Camera-type eye (tissue), 1 donor: ENCODE measurements around the gene NCOR2. TPM values are rescaled to one million over a fixed set of nuclear protein-coding genes. Genes with fewer than 3 reads are reported as not detected.

Experiments used
- total RNA-seq: library from RNA; depleted of rRNA; stranded (reverse); fragments of >200 nt; gene quantifications from one replicate; pipeline ENCODE4 v1.2.3, GENCODE V29; 2014

The NCOR2 gene
- total RNA-seq, result 188 TPM

DNA sequence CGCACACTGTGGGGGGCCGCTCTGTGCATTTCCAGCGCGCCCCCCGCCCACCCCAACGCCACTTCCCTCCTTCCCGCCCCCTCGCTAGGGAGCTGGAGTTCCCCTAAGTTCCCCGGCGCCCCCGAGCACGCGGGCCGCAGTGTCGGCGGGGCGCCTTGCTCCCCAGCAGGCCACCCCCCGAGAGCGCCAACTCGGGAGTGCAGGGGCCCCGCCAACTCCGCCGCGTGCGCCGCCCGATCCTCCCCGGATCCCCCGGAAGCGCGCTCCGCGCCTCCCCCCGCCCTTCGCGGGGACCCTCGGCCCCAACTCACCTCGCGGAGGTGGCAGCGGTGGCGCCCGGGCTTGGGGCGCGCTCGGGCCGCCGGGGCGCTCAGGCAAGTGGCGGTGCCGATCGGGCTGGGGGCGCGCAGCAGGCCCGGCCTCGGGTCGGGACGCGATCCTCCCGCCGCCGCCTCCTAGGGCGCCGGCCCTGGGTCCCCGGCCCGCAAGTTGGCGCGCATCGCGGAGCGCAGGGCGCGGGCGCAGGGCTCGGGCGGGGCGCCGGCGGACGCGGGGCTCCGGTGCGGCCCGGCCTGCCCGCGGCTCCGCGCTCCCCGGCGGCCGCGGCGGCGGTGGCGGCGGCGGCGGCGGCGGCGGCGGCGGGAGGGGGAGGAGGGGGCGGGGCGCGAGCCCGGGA lies at the start of gene NCOR2:
Gene NCOR2, minus strand, starts transcription at position 616 of the 676 bp plus-strand sequence. CDS start 72,361 bp downstream, outside the sequence.

